D341Med (cell line): ENCODE results near the gene CUX1.
"Not testable (repeated sequence)": the region's sequence is repeated elsewhere in the genome, so short reads cannot be mapped to it uniquely, and the experiment has no call there.

Experiments
- DNase-seq: peaks from one replicate; pipeline ENCODE4 v3.0.0; 2012; ENCODE audit warnings: low spot score

The CUX1 gene

GRCh38 chr7:102146122-102146521 lies 328.7 kb downstream of the CUX1 start:
- DNase-seq: no peak

GRCh38 chr7:102147008-102147407 lies 329.6 kb downstream of the CUX1 start:
- no peak for DNase-seq

DNA sequence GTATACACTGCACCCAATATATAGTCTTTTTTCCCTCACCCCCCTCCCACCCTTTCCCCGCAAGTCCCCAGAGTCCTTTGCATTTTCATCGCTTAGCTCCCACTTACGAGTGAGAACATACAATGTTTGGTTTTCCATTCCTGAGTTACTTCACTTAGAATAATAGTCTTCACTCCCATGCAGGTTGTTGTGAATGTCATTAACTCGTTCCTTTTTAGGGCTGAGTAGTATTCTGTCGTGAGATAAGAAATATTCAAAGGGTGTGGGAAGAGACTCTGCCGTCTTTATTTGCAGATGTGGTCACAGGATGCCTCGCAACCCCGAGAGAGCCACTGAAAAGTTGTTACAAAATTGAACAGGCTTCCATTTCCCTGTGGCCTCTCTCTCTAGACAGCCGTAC lies 331.4 kb downstream of the CUX1 start:
- no peak for DNase-seq

- DNase-seq: no peak
Measured at GRCh38 chr7:102149416-102149815, 332.0 kb downstream of the CUX1 start.

DNA sequence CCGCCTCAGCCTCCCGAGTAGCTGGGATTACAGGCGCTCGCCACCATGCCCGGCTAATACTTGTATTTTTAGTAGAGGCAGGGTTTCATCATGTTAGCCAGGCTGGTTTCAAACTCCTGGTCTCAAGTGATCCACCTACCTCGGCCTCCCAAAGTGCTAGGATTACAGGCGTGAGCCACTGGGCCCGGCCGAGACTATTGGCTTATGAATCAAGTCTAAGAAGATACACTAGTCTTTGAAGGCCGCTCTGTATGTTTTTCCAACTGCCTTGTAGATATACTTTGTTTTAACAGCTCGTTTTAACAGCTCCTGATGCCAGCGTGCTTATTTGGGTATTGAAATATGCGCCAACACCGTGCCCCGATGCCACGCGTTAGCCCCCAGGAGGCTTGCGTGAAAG lies 332.8 kb downstream of the CUX1 start:
- DNase-seq: no peak

DNA sequence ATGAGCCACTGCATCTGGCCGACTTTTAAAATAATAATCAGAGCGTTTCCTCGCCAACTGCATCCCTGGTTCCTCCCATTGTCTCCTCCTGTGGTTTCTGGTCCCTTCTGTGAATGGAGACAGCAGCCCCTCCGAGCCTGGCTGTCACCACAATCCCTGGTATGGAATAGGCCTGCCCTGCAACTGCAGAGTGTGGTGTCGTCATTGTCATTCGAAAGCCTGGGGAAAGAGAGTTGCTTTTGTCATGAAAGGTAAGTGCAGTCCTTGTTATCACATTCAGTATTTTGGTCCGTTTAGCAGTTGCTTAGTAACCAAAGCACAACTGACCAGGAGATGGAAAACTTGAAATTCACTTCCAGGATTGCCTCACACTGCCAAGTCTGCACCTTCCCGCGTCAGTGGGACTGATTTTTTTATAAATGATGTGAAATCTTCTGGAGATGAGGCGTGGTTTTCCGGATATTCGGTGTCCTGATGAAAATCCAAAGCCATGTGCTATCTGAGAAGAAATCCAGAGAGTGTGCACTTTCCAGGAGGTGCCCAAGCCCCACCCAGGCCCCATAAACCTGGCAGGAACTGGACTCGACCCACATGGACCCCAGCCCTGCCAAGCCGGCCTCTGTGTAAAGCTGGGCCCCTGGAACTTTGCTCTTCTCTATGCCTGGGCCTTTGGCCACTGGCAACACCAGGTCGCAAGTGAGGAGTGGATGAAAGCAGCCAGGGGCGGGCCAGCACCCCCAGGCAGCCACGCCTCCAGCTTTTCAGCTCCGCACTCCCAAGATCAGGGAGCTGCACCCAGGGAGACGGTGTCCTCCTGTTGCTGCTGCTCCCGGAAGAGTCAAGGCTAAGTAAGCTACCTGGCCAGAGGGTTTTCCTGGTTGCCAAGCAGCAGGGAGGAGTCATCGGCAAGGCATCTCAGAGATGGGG lies 335.5 kb downstream of the CUX1 start:
- DNase-seq: no peak

- no peak for DNase-seq
Measured at GRCh38 chr7:102153599-102153946, 336.1 kb downstream of the CUX1 start.

DNA sequence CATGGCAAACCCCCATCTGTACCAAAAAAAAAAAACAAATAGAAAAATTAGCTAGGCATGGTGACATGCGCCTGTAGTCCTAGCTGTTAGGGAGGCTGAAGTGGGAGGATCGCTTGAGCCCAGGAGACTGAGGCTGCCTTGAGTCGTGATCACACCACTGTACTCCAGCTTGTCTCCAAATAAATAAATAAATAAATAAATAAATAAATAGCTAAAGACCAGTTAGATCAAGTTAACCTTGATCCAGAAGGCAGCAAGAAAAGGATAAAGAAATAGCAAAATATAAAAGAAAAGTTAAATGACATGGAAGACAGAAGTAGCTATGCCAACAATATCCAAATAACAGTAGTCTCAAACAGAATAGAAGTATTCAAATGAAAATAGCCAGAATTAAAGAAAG lies 337.0 kb downstream of the CUX1 start:
- DNase-seq: no peak

GRCh38 chr7:102155821-102156441 lies 338.5 kb downstream of the CUX1 start:
- no peak for DNase-seq

- no peak for DNase-seq
Measured at GRCh38 chr7:102156867-102157266, 339.4 kb downstream of the CUX1 start.

GRCh38 chr7:102165136-102165535 lies 347.7 kb downstream of the CUX1 start:
- no peak for DNase-seq

DNA sequence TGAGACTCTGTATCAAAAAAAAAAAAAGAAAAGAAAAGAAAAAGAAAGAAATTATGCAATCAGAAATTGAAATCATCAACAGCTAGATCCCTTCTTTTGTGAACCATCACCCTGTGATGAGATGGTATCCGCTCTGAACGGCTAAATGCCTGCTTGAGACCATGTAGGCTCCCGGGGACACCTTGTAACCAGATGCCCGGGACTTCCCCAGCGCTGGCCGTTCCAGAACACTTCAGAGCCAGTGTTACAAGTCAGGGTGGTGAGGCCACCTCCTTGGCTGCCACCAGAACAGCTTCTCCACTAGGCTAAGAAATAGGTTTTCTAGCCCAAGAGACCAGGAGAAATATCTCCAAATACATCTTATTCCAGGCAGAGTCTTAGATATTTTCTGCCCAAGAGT lies 349.8 kb downstream of the CUX1 start:
- DNase-seq: no peak

- no peak for DNase-seq
Measured at GRCh38 chr7:102169651-102170392, 352.4 kb downstream of the CUX1 start.

DNA sequence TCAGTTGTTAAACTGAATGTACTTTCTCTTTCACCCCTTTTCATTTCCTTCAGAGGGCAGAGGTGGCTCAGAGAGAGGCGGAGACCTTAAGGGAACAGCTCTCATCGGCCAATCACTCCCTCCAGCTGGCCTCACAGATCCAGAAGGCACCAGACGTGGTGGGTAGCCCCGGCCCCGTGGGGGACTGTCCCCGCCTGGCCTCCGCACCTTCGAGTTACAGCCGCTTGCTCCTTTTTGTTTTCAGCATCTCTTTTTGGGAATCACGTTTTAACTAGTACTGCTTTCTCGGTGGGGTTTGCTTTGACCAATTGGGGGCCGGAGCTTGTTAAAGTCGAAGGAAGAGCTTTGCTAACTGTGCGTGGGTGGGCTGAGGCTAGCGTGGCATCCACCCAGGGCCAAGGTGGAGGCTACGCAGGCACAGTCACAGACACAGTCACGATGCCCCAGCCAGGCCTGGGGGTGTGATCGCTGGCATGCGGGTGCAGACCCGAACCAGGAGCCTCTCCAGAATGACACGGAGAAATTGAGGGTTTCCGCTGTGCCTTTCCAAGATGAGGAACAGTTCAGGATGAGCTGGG lies 353.1 kb downstream of the CUX1 start:
- no peak for DNase-seq

DNA sequence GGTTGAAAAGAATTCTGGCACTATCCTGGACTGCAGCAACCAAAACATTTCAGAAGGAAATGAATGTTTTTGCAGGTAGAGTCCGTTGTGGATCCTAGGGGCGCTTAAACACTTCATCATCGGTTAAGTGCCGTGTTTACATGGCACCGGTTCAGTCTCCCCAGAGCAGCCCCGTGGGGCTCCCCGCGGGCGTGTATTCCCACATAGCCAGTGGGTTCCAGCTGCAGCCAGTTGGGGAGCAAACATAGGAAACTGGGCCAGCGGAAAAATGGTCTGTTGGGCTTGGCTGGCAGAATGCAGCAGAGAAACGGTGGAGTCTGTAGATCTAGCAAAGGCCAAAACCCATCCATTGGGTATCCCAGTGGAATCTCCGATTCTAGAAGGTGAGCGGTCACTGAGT lies 356.2 kb downstream of the CUX1 start:
- DNase-seq: no peak

DNA sequence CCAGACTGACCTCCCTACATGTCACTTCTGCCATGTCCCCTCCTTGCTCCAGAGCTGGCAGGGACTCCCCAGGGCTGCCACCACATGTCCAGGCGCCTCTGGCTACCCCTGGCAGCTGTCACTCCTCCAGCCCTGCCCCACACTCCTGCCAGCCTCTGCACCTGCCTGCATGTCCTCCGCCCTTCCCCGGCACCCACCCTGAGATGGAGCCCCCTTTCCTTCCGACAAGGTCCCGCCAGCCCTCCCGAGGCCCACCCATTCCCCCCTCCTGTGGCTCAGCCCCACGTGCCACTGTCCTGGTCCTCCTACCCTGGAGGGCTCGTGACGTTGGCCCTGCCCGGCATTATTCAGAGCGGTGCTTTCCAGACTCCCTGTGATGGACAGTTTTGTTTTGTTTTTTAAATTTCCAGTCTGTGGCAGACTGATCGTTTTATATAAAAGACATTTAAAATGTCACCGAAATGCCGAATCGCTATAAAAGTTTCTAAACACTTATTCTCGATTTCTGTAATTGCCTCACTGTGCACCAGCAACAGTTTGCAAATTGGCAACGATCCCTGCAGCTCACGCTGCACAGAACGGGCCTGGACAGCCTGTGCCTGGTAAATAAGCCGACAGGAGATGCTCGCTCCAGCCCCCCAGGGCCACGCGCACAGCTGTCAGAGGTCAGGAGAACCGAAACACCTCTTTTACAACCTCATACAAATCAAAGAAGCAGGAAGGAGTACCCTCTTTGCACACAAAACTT lies 358.2 kb downstream of the CUX1 start:
- no peak for DNase-seq

- no peak for DNase-seq
Measured at GRCh38 chr7:102178410-102178809, 361.0 kb downstream of the CUX1 start.

- no peak for DNase-seq
Measured at GRCh38 chr7:102180727-102181126, 363.3 kb downstream of the CUX1 start.

DNA sequence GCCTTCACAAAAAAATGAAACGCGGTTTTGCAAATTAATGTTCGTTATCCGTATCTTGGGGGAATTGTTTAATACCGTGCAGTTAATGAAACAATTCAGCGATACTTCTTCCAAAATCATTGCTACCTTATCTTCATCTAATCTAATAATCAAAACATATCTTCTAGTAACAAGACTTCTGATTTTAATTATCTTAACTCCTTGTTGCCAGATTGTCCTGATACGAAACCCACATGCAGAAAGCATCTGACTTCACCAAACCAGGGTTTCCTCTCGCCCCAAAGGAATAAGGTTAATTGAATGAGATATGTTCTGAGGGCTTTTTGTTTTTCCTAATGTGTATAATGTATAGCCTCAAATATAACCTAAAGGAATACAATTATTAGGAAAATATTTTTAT lies 364.1 kb downstream of the CUX1 start:
- no peak for DNase-seq

- no peak for DNase-seq
Measured at GRCh38 chr7:102182016-102182415, 364.6 kb downstream of the CUX1 start.

GRCh38 chr7:102183848-102184247 lies 366.4 kb downstream of the CUX1 start:
- DNase-seq: not testable (repeated sequence)

- no peak for DNase-seq
Measured at GRCh38 chr7:102184303-102184702, 366.9 kb downstream of the CUX1 start.
